ENCODE data around the gene RAB8A. TPM values are rescaled to one million over a fixed set of nuclear protein-coding genes. Genes with fewer than 3 reads are reported as not detected.

RAB8A gene
- total and polyA plus RNA-seq, 12 donors, result 32.0 to 143 (median 67.3) TPM

DNA sequence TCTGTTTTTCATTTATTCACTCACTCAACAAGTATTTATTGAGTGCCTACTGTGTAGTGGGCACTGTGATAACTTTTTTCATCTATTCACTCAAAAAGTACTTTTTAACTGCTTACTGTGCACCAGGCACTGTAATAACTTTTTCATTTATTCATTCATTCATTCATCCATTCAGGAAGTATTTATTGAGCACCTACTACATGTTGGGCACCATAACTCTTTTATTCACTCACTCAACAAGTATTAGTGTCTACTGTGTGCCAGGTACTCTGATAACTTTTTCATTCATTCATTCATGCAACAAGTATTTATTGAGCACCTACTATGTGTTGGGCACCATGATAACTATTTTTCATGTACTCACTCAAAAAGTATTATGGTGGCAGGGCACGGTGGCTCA lies 54.7 kb downstream of the RAB8A start:
- Histone ChIP-seq H3K4me1 (replicated peaks in 1 of 2) (no peaks in the 10 kb centered on the region), H3K9me3 (replicated peaks in 1 of 3) (no peaks in the 10 kb centered on the region), H3K27ac (no peak overlapping the region), H3K36me3 (replicated peaks in 1 of 2) (no peaks in the 10 kb centered on the region), H3K4me3 (no peak overlapping the region), H3K27me3 (no peaks in the 10 kb centered on the region)
- 88 to 94% (median 91%) methylated on average over 1 of the region's 1 CpG for WGBS, 4 donors
- TF ChIP-seq, protein P1, sequence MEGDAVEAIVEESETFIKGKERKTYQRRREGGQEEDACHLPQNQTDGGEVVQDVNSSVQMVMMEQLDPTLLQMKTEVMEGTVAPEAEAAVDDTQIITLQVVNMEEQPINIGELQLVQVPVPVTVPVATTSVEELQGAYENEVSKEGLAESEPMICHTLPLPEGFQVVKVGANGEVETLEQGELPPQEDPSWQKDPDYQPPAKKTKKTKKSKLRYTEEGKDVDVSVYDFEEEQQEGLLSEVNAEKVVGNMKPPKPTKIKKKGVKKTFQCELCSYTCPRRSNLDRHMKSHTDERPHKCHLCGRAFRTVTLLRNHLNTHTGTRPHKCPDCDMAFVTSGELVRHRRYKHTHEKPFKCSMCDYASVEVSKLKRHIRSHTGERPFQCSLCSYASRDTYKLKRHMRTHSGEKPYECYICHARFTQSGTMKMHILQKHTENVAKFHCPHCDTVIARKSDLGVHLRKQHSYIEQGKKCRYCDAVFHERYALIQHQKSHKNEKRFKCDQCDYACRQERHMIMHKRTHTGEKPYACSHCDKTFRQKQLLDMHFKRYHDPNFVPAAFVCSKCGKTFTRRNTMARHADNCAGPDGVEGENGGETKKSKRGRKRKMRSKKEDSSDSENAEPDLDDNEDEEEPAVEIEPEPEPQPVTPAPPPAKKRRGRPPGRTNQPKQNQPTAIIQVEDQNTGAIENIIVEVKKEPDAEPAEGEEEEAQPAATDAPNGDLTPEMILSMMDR (IDR thresholded peaks at IDR 0.05), result no peak
- TF ChIP-seq POLR2A (IDR thresholded peaks at IDR 0.05), result no peak
- no peak for DNase-seq
- intact Hi-C loops (cut with DNase I), result no loop called here

DNA sequence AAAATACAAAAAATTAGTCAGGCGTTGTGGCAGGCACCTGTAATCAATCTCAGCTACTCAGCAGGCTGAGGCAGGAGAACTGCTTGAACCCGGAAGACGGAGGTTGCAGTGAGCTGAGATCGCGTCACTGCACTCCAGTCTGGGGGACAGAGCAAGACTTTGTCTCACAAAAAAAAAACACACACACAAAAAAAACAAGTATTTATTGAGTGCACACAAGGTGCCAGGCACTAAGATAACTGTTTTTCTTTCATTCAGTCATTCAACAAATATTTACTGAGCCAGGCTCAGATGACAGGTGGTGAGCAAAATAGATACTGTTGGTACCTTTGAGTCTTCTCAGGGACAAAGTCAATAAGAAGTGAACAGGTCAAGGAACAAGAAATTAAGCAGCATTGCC lies 55.4 kb downstream of the RAB8A start:
- H3K27me3 ChIP-seq, result no peaks in the 10 kb centered on the region
- H3K4me1 ChIP-seq (replicated peaks in 1 of 2), result no peaks in the 10 kb centered on the region
- TF ChIP-seq POLR2A (IDR thresholded peaks at IDR 0.05), result no peak
- TF ChIP-seq, protein P1 (IDR thresholded peaks at IDR 0.05), result no peak
- intact Hi-C loops (cut with DNase I), result no loop called here
- DNase-seq, result no peak
- 78 to 91% (median 86%) methylated on average over 5 of the region's 5 CpGs for WGBS, 4 donors
- H3K9me3 ChIP-seq (replicated peaks in 1 of 3), result no peaks in the 10 kb centered on the region
- H3K27ac ChIP-seq, result no peak overlapping the region
- no peaks in the 10 kb centered on the region for H3K36me3 ChIP-seq (replicated peaks in 1 of 2)
- no peak overlapping the region for H3K4me3 ChIP-seq

DNA sequence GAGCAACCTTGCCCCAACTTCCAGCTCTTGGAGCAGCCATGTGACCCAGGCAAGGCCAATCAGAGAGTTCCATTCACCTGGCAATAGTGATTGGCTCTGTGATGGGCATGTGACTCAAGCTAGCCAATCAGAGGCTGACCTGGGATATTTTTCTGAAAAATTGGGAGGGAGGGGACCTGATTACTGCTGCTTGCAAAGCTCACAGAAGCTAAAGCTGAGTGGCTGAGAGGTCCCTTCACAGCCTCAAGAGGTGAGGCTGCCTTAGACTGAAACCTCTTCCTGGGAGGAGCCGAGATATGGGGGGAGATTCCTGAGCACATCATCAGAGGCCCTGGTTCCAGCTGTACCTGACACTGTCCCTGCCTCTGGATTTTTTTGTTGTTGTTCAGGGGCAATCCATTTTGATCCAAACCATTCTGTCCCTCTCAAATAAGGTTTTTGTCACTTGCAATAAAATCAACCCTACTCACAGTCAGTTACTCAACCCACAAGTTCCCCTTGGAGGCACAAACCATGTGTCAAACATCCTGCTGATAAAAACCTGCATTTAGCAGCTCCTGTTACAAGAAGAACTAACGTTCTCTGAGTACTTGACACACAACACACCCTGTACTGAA lies 56.9 kb downstream of the RAB8A start:
- TF ChIP-seq POLR2A (IDR thresholded peaks at IDR 0.05), result no peak
- TF ChIP-seq, protein P1 (IDR thresholded peaks at IDR 0.05), result no peak
- H3K4me1 ChIP-seq (replicated peaks in 1 of 2), result no peaks in the 10 kb centered on the region
- no peak for DNase-seq
- no peak overlapping the region for H3K27ac ChIP-seq
- no peaks in the 10 kb centered on the region for H3K9me3 ChIP-seq (replicated peaks in 1 of 3)
- H3K4me3 ChIP-seq, result no peak overlapping the region
- no peaks in the 10 kb centered on the region for H3K27me3 ChIP-seq
- 54 to 74% (median 65%) methylated on average over 2 of the region's 2 CpGs for WGBS, 4 donors
- intact Hi-C loops (cut with DNase I), result no loop called here
- H3K36me3 ChIP-seq (replicated peaks in 1 of 2), result no peaks in the 10 kb centered on the region

DNA sequence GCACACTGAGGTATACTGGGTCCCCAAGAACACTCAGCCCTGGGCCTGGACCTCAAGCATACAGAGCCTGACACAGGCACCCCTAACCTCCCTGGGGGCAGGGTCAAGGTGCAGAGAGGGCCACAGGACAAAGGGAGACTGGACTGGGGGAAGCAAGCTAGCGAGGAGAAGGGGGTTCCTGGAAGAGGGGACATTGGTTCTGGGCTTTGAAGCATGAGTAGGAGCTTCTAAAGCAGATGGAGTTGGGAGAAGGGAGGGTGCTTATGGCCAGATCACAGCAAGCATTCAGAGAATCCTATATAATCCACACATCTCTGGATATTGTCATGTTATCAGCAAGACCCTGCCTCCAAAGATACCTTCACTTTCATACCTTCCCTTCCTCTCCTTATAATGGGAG lies 58.4 kb downstream of the RAB8A start:
- Histone ChIP-seq H3K4me1 (replicated peaks in 1 of 2) (no peaks in the 10 kb centered on the region), H3K36me3 (replicated peaks in 1 of 2) (no peaks in the 10 kb centered on the region), H3K27me3 (no peaks in the 10 kb centered on the region), H3K4me3 (no peak overlapping the region), H3K9me3 (replicated peaks in 1 of 3) (no peaks in the 10 kb centered on the region), H3K27ac (no peak overlapping the region)
- no peak for TF ChIP-seq POLR2A (IDR thresholded peaks at IDR 0.05)
- TF ChIP-seq, protein P1 (IDR thresholded peaks at IDR 0.05), result no peak
- WGBS, 4 donors, result 78 to 100% (median 86%) methylated on average over 1 of the region's 1 CpG
- intact Hi-C loops (cut with DNase I), result no loop called here
- DNase-seq, result no peak

Data from adrenal gland (tissue), 12 donors.